Stomach (tissue), 4 donors: ENCODE results near the gene ARL5C.

Source experiments
- CTCF ChIP-seq, 7 experiments: fragments of 450-650 bp in 4 of 7; fragments of 200-600 bp in 3 of 7; sonication (generic) in 3 of 7; IDR thresholded peaks; one replicate each; pipeline ENCODE4 v1.5.1; 2016 to 2019; ENCODE audit warnings: antibody characterized with exemption in 7 of 7, control low read depth in 2 of 7, mild to moderate bottlenecking in 1 of 7
- EP300 ChIP-seq: sonication (generic); formaldehyde crosslinking; IDR thresholded peaks from one replicate; pipeline ENCODE4 v1.6.1; 2017; ENCODE audit warnings: antibody characterized with exemption
- POLR2A ChIP-seq, 4 donors: fragments of 450-650 bp; IDR thresholded peaks; one replicate each; pipeline ENCODE4 v1.6.1; 2016; ENCODE audit warnings: antibody characterized with exemption in 4 of 4, control low read depth in 2 of 4, mild to moderate bottlenecking in 1 of 4, moderate library complexity in 1 of 4
- POLR2AphosphoS5 ChIP-seq, 3 donors: sonication (generic); formaldehyde crosslinking; IDR thresholded peaks; one replicate each; pipeline ENCODE4 v1.6.1; 2016; ENCODE audit warnings: antibody characterized with exemption in 3 of 3

- TF ChIP-seq CTCF (IDR thresholded peaks at IDR 0.05) (no peak), POLR2A (IDR thresholded peaks at IDR 0.05) (no peak), EP300 (no peak), POLR2AphosphoS5 (IDR thresholded peaks at IDR 0.05) (no peak)
These were observed 26.0 kb upstream of the ARL5C start for GRCh38 chr17:39191750-39192510.
